Karpas-422 (cell line): ENCODE data around the gene NRXN2. TPM values are rescaled to one million over a fixed set of nuclear protein-coding genes. Genes with fewer than 3 reads are reported as not detected.

Experiments
- DNase-seq: peaks from one replicate; pipeline ENCODE4 v3.0.0-alpha.2; 2015
- H2AFZ ChIP-seq: fragments of 200-600 bp; sonication (generic); 2 replicates; pipeline ENCODE4 v1.6.1; 2014; ENCODE audit warnings: antibody characterized with exemption, low read length, mixed read lengths
- H3K27ac ChIP-seq: fragments of 200-600 bp; sonication (generic); 2 replicates; pipeline ENCODE4 v1.5.1; 2014; ENCODE audit warnings: mild to moderate bottlenecking, low read length, moderate library complexity
- H3K27me3 ChIP-seq: fragments of 200-600 bp; sonication (generic); 2 replicates; pipeline ENCODE4 v1.6.1; 2014; ENCODE audit warnings: low read length, mixed read lengths
- H3K36me3 ChIP-seq: fragments of 200-600 bp; sonication (generic); 2 replicates; pipeline ENCODE4 v1.6.1; 2014; ENCODE audit warnings: low read length, mixed read lengths; ENCODE audit not compliant: insufficient read depth
- H3K4me1 ChIP-seq: fragments of 200-600 bp; sonication (generic); 2 replicates; pipeline ENCODE4 v1.6.1; 2014; ENCODE audit warnings: mild to moderate bottlenecking, low read length, mixed read lengths
- H3K4me2 ChIP-seq: fragments of 200-600 bp; sonication (generic); 2 replicates; pipeline ENCODE4 v1.6.1; 2014; ENCODE audit warnings: low read length, low read depth, mild to moderate bottlenecking; ENCODE audit not compliant: poor library complexity, severe bottlenecking
- H3K4me3 ChIP-seq: fragments of 200-600 bp; sonication (generic); 2 replicates; pipeline ENCODE4 v1.5.1; 2014; ENCODE audit warnings: mild to moderate bottlenecking, antibody characterized with exemption, low read length, mixed read lengths
- H3K79me2 ChIP-seq: fragments of 200-600 bp; sonication (generic); 2 replicates; pipeline ENCODE4 v1.6.1; 2014; ENCODE audit warnings: mild to moderate bottlenecking, low read length, mixed read lengths
- H3K9ac ChIP-seq: fragments of 200-600 bp; sonication (generic); 2 replicates; pipeline ENCODE4 v1.6.0; 2014; ENCODE audit warnings: low read length
- H3K9me2 ChIP-seq: fragments of 200-600 bp; sonication (generic), shearing (Covaris generic); replicated peaks from 2 replicates; pipeline ENCODE4 v1.6.0; 2014; ENCODE audit warnings: mild to moderate bottlenecking, low read length, moderate library complexity; ENCODE audit not compliant: insufficient read depth
- H3K9me3 ChIP-seq: fragments of 300-700, 200-600 bp; sonication (generic); 2 replicates; pipeline ENCODE4 v1.6.1; 2014; ENCODE audit warnings: low read length, mixed read lengths
- H4K20me1 ChIP-seq: fragments of 200-600 bp; sonication (generic); 2 replicates; pipeline ENCODE4 v1.6.1; 2014; ENCODE audit warnings: mild to moderate bottlenecking, antibody characterized with exemption, low read length, low read depth; ENCODE audit not compliant: insufficient read depth
- total RNA-seq: library from RNA; depleted of rRNA; stranded (reverse); fragments of >200 nt; shearing (Covaris generic); gene quantifications from 2 replicates; pipeline ENCODE4 v1.2.3, GENCODE V29; 2014; ENCODE audit warnings: low replicate concordance

The NRXN2 gene
- total RNA-seq, 1 experiment from 2014 or later, result not detected

GRCh38 chr11:64722141-64723065 is 594 bp downstream of the NRXN2 start:
- Histone ChIP-seq H2AFZ (no peak overlapping the region), H3K4me2 (no peak overlapping the region)

GRCh38 chr11:64721359-64721699 is 1.7 kb downstream of the NRXN2 start:
- no peaks in the 10 kb centered on the region for H3K27me3 ChIP-seq
- H2AFZ ChIP-seq, result no peak overlapping the region
- DNase-seq, result no peak
- no peak overlapping the region for H3K4me2 ChIP-seq
- no peak overlapping the region for H3K4me3 ChIP-seq
- no peaks in the 10 kb centered on the region for H3K9me2 ChIP-seq
- no peaks in the 10 kb centered on the region for H3K9me3 ChIP-seq
- no peak overlapping the region for H3K27ac ChIP-seq
- H3K9ac ChIP-seq, result no peak overlapping the region
- H3K36me3 ChIP-seq, result no peaks in the 10 kb centered on the region
- H4K20me1 ChIP-seq, result no peaks in the 10 kb centered on the region
- no peaks in the 10 kb centered on the region for H3K79me2 ChIP-seq
- H3K4me1 ChIP-seq, result peaks cover 6% of the 10 kb centered on the region

More at GRCh38 chr11:64722141-64723065, 594 bp downstream of the NRXN2 start:
- H3K4me3 ChIP-seq, result no peak overlapping the region
- no peak overlapping the region for H3K9ac ChIP-seq
- H3K9me2 ChIP-seq, result no peaks in the 10 kb centered on the region
- H3K27me3 ChIP-seq, result no peaks in the 10 kb centered on the region
- no peaks in the 10 kb centered on the region for H3K9me3 ChIP-seq
- H3K36me3 ChIP-seq, result no peaks in the 10 kb centered on the region
- no peak overlapping the region for H3K27ac ChIP-seq
- no peak for DNase-seq
- no peaks in the 10 kb centered on the region for H3K79me2 ChIP-seq
- H4K20me1 ChIP-seq, result no peaks in the 10 kb centered on the region
- H3K4me1 ChIP-seq, result peaks cover 6% of the 10 kb centered on the region

DNA sequence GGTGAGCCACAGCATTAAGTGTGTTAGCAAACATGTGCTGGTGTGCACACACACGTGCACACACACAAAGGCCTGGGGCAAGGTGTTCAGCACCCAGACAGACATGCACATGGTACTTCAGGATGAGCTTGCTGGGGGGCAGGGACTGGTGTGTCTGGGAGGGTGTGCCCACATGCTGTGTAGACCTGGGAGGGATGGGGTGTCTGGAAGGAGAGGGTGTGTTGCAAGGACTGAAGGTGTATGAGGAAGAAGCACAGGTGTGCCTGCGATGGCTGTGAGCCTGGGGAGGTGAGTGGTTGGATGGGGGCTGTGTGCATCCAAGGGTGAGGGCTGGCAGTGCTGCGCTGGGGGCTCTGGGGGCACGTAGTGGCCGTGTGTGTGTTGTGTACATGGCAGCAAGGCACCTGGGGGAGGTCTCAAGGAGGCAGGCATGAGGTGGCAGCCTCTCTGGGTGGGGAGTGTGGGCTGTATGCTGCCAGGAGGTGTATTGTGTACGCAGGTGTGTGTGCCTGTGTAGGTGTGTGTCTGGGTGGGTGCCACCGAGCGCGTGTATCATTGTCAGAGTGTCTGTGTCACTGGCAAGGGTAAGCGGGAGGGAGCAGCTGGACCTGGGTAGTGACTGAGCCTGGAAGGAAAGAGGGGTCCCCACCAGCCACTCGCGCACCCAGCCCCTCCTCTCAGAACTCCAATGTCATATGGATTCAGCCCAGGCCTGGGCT is 2.2 kb downstream of the NRXN2 start:
- Histone ChIP-seq H3K4me1 (peaks cover 8% of the 10 kb centered on the region), H4K20me1 (no peaks in the 10 kb centered on the region), H3K9me3 (no peaks in the 10 kb centered on the region), H2AFZ (no peak overlapping the region), H3K4me3 (no peak overlapping the region), H3K9ac (no peak overlapping the region), H3K36me3 (no peaks in the 10 kb centered on the region), H3K79me2 (no peaks in the 10 kb centered on the region), H3K27ac (no peak overlapping the region), H3K4me2 (no peak overlapping the region), H3K9me2 (no peaks in the 10 kb centered on the region), H3K27me3 (no peaks in the 10 kb centered on the region)
- no peak for DNase-seq

DNA sequence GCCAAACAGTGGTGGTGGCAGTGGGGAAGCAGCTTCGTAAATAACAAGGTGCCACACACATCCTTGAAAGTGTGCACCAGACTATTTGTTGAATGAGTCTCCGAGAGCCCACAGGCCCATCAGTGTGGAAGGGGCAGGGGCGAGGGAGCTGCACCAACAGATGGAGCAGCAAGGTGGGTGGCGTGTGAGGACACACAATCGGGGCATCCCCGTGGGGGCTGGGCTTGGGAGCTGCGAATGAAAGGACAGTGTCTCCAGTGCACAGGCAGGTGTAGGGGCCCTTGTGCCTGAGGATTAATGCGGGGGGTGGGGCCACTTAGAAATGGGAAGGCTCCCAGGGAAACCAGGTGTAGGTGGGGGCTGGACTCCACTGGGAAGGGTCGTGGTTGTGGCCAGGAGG is 2.8 kb downstream of the NRXN2 start:
- Histone ChIP-seq H3K27me3 (no peaks in the 10 kb centered on the region), H3K9me2 (no peaks in the 10 kb centered on the region), H3K4me3 (no peak overlapping the region)

GRCh38 chr11:64719406-64719805 is 3.6 kb downstream of the NRXN2 start:
- no peaks in the 10 kb centered on the region for H3K36me3 ChIP-seq
- no peak for DNase-seq
- no peak overlapping the region for H3K27ac ChIP-seq
- no peaks in the 10 kb centered on the region for H3K79me2 ChIP-seq
- H3K4me3 ChIP-seq, result no peak overlapping the region
- H3K9me2 ChIP-seq, result no peaks in the 10 kb centered on the region
- H3K4me2 ChIP-seq, result no peak overlapping the region
- H2AFZ ChIP-seq, result no peak overlapping the region
- no peaks in the 10 kb centered on the region for H3K27me3 ChIP-seq
- H3K4me1 ChIP-seq, result peaks cover 22% of the 10 kb centered on the region
- H3K9ac ChIP-seq, result no peak overlapping the region
- H4K20me1 ChIP-seq, result no peaks in the 10 kb centered on the region
- no peaks in the 10 kb centered on the region for H3K9me3 ChIP-seq

More for the DNA sequence above, 2.8 kb downstream of the NRXN2 start:
- no peak overlapping the region for H3K27ac ChIP-seq
- no peak overlapping the region for H3K9ac ChIP-seq
- no peaks in the 10 kb centered on the region for H3K79me2 ChIP-seq
- no peak for DNase-seq
- no peaks in the 10 kb centered on the region for H4K20me1 ChIP-seq
- H3K4me1 ChIP-seq, result peaks cover 14% of the 10 kb centered on the region
- H3K36me3 ChIP-seq, result no peaks in the 10 kb centered on the region
- H2AFZ ChIP-seq, result no peak overlapping the region
- H3K4me2 ChIP-seq, result no peak overlapping the region
- H3K9me3 ChIP-seq, result no peaks in the 10 kb centered on the region

DNA sequence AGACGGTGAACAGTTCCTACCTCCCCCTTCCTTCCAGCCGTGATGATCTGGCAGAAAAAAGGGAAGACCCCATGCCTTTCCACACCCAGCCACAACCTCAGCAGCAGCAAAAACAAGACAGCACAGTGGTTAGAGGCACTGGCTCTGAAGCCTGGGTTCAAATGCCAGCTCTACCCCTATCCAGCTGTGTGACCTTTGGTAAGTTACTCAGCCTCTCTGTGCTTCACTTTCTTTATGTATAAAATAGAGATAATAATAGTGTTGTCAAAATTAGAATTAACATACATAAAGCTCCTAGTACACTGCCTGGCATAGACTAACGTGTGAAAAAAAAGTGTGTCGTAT is 4.2 kb downstream of the NRXN2 start:
- no peaks in the 10 kb centered on the region for H4K20me1 ChIP-seq
- DNase-seq, result no peak
- peaks cover 27% of the 10 kb centered on the region for H3K4me1 ChIP-seq
- H3K9me3 ChIP-seq, result no peaks in the 10 kb centered on the region
- H3K4me3 ChIP-seq, result no peak overlapping the region
- no peaks in the 10 kb centered on the region for H3K9me2 ChIP-seq
- no peaks in the 10 kb centered on the region for H3K79me2 ChIP-seq
- no peak overlapping the region for H3K9ac ChIP-seq
- H2AFZ ChIP-seq, result no peak overlapping the region
- no peak overlapping the region for H3K4me2 ChIP-seq
- no peak overlapping the region for H3K27ac ChIP-seq
- no peaks in the 10 kb centered on the region for H3K36me3 ChIP-seq
- no peaks in the 10 kb centered on the region for H3K27me3 ChIP-seq

- Histone ChIP-seq H3K27ac (no peak overlapping the region), H3K79me2 (no peaks in the 10 kb centered on the region), H3K27me3 (no peaks in the 10 kb centered on the region), H2AFZ (no peak overlapping the region), H3K9me3 (no peaks in the 10 kb centered on the region), H3K36me3 (no peaks in the 10 kb centered on the region), H3K9ac (no peak overlapping the region), H3K9me2 (no peaks in the 10 kb centered on the region), H3K4me3 (no peak overlapping the region), H3K4me1 (peaks cover 22% of the 10 kb centered on the region), H3K4me2 (no peak overlapping the region), H4K20me1 (no peaks in the 10 kb centered on the region)
- DNase-seq, result no peak
These were observed 4.8 kb downstream of the NRXN2 start for GRCh38 chr11:64718084-64718779.

DNA sequence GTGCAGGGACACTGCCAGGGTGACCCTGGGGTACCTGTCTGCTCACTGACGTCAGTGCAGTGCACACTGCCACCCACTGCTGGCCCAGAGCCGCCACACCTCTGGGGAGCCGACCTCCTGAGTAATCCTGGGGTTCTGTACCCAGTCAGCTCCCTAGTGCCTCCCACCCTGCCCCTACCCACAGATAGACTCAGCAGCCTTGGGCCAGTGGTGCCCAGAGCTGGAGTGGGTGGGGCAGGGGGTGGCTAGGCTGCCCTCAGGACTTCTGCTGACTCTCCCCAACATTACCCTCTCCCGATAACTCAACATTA is 5.8 kb downstream of the NRXN2 start:
- Histone ChIP-seq H3K9ac (no peak overlapping the region), H3K27ac (no peak overlapping the region), H3K9me3 (no peaks in the 10 kb centered on the region), H3K9me2 (no peaks in the 10 kb centered on the region), H3K4me3 (no peak overlapping the region), H3K4me1 (peaks cover 20% of the 10 kb centered on the region), H4K20me1 (no peaks in the 10 kb centered on the region), H3K4me2 (no peak overlapping the region), H3K79me2 (no peaks in the 10 kb centered on the region), H3K27me3 (no peaks in the 10 kb centered on the region), H3K36me3 (no peaks in the 10 kb centered on the region), H2AFZ (no peak overlapping the region)
- DNase-seq, result no peak
